Hematopoietic multipotent progenitor cell (in vitro differentiated cells): ENCODE results near the gene KLF9. TPM values are rescaled to one million over a fixed set of nuclear protein-coding genes. Genes with fewer than 3 reads are reported as not detected.

Experiments used
- DNase-seq, 3 donors: peaks; one replicate each; pipeline ENCODE4 v3.0.0-alpha.2; 2011 to 2015; ENCODE audit warnings: low read depth in 2 of 3, low spot score in 2 of 3
- total RNA-seq: library from RNA; depleted of rRNA; stranded (reverse); fragments of >200 nt; gene quantifications from one replicate; pipeline ENCODE4 v1.2.3, GENCODE V29; 2012

The KLF9 gene
- total RNA-seq, 1 donor = 44.4 TPM

DNA sequence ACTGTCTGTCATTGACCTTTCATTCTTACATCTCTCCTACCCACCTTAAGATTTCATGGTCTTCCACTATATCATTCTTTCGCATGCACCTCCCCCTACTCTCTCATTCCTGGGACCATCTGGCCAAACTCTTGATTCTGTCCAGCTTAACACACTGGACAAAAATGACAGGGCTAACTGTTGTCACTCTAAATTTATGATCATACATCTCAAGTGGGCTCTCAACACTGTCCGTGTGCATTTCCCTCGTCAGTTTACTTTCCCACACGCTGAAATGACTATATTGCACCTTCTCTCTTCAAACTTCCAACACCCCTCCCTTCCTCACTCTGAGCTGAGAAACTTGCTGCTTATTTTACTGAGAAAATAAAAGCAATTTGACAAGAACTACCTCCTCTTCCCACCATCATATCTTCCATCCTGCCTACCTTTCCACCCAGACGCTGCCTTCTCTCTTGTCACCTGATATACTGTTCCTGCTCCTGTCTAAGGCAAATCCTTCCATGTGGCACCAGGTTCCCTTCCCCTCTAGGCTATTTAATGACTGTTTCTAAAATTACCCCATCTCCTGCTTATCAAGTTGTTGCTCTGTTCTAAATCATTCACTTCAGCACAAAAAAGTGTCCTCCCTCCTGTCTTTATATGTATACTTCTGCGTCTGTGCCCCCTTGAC is 8.1 kb upstream of the KLF9 start:
- no peak for DNase-seq

DNA sequence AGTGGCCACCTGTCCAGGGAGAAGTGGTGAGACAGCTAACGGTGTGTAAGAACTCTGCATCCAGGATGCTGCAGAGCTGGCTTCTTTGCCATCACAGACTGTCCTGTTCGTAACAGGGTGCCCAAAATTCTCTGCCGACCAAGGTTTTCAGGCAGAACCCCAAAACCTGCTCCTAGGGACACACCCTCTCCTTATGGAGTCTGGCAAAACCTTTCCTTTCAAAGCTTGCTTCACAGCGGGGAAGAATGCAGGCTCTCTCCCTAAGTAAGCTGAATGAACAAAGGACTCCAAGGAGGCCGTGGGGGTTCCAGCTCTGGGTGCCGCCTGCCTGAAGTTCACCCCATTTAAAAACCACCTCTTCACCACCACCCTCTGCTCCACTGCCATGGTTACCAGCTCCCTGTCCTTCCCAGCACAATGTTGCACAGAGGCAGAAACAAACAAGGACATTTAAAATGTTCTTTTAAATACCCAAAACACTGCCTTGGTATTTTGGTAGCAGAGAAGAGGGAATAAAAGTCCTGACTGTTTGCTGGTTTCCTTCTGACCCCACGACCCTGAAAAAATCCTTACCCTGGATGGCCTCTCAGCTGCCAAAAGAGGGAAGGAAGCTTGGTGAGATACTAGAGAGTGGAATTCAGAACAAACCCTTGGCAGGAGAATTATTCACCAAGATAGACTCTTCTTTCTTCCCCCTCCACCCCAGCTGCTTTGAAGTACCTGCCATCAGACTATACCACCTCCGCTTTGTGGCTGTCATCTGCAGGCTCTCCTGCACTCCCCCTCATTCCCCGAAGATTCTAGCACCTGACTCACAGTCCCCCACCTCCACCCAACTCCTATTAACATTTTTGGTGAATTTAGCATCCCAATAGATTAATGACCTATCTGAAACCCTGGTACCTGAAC is 7.1 kb upstream of the KLF9 start:
- peak in 1 of 3 donors; percentile 14 for DNase-seq

DNA sequence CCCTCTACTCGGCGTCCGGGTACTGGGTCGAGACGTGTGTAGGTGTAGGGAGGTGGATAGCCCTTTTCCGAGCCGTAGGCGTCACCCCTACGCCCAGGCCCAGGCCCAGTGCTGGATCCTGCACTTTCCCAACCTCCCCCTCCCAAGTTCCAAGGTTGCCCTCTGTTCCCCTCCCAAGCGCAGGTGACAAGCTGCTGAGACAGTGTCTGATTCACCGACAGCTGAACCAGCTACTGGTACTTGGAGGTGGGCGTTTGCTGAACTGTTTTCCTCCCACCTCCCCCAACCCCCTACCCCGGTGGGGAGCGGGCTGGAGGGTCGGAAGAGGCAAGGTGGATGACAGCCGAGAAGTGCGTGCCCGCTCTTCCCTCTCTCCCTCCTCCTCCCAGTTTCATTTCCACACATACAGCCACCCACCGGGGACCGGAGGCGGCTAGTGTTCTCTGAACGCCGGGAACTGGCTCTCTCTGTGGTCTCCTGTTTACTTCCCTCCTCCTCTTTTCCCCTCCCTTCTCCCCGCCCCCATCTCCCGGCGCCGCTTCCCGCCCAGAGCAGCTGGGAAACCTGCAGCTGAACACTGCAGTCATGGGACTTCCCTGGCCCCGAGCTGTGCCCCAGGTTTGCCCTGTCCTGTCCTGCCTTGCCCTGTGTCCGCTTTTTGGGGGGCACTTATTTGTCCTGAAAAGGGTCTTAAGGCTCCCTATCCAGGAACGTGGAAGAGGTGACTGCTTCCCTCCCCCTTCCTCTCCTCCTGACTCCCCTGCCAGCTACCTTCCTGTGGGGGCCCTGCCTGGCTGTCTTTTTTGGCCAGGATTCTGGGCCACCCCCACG is 6.2 kb upstream of the KLF9 start:
- no peak for DNase-seq

DNA sequence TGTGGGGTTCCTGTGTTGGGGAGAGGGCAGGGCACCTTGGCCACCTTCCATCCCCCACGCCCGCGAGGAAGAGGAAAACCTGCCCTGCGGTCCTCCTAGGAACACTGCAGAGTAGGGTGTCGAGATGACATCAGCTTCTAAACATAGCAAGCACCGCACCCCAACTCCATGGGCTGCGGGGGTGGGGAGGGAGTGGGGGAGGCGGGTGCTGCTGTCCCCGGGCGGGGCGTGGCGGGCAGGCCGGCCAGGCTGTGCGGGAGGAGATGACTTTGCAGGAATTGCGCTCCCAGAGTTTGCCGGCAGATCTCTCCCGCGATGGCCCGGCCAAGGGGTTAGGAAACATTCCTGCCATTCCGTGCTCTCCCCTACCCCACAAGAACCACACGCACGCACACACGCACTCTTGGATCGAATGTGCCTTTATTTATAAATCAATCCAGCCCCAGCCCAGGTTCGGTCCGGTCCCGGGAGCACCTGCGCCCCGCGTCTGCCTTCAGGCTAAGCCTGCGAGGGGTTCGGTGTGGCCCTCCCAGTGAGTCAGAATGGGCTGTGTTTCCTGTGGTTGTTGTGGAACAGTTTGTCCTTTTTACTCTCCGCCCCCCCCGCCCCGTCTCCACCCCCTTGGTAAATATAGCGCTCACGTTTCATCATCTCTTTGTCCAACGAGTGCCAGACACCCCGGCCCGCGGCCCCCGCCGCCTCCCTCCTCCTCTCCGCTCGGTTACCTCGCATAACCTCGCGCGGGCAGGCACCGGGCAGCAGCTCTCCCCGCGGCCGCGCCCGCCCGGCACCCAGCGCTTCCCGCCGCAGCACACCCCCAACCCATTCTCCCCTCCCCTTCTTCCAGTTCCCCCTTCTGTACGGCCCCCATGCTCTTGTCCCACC is 5.3 kb upstream of the KLF9 start:
- DNase-seq = peak in 2 of 3 donors; percentile 94 to 96

DNA sequence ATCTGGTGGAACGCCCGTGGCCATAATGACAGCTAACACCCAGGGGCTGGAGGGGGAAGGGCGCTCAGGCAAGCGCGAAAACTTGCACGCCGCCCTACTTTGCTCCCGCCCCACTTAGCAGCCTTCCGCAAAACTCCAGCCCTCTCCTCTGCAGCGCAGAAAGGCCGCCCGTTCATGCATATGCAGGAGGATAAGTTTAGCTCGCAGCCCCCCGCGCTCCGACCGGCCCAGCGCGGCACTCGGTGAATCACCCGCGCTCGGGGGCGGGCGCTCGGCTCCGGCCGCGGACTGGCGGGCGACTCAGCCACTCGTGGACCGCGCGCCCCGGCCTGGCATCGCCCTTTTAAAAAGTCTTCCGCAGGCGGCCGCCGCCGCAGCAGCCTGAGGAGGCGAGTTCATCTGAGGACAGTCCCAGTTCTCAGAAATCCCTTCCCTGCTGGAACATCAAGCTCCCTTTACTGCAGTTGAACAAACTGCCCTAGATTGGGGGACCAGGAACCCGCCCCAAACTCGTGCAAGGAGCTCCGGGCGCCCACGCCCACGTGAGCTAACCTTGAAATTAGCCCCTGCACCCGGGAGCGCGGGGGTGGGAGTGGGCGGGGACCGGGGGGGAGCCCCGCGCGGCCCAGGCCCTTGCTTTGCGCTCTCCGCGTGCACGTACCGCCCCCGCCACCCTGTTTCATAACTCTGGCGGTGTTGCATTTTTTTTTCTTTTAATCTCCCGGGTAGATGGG is 4.5 kb upstream of the KLF9 start:
- peak in 2 of 3 donors; percentile 95 for DNase-seq

DNA sequence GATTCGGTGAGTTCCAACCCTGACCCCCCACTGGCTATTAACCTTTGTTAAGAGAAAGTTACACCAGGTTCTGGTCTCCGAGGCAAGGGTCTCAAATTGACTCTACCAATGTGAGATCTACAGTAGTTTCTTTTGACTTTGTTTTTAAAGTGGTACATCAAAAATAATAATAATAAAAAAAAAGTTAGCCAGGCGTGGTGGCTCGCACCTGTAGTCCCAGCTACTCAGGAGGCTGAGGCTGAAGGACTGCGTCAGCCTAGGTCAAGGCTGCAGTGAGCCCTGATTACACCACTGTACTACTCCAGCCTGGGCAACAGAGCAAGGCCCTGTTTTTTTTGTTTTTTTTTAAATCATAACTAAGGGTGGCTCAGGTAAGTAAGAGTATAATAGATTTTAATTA is 1.0 kb upstream of the KLF9 start:
- DNase-seq = no peak

DNA sequence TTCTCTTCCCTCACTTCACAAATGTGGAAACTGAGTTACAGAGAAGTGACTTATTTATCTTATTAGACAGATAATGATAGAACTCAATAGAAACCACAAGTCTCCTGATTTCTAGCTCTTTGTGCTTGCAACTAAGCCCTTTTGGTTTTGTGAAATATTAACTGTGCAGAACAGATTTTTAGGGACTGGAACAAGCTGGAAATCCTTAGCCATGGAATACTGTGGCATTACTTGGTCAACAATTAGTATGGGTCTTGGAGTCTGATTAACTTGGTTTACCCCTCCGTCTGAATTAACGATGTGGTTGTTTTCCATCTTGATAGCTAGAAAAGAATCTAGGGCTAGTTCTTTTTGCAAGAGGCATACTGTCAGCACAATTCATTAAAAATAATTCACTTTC is 584 bp upstream of the KLF9 start:
- DNase-seq = no peak

DNA sequence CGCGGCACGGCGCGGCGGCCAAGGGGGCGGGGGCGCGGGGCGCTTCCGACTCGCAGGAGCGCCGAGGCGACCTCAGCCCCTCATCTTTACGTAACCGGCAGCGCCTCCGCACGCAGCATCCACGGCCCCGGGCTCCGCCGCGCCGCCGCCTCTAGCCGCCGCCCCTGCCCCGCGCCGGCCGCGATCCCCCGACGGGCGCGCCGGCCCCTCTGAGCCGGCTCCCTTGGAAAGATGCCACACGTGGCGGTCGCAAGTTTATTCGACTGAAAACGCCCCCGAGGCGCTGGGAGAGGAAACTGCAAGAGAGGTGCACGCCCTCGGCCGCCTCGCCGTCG is 1.0 kb downstream of the KLF9 start:
- peak in 2 of 3 donors; percentile 78 to 85 for DNase-seq

DNA sequence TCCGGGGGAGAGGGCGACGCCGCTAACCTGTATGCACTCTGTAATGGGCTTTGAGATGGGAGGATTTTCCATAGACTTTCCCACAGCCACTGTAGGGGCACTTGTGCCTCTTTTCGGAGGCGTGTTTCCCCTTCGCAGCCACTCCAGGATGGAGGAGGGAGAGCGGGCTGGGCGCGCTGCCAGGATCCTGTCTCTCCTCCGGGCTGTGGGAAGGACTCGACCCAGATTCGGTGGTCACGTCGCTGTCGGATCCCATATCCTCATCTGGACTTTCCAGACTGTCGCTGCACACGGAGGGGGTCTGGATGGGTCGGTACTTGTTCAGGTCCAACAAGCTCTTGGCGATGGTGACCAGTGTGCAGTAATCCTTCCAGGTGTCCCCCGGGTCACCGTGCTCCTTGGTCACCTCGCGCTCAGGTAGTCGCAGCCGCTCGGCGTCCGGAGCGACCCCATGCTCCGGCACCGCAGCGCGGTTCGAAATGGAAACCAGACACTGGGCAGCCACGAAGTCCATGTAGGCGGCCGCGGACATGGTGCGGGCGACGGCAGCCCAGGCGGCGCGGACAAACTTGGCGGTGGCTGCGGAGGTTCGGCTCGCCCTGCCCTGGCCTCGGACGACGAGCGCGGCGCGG is 1.5 kb downstream of the KLF9 start:
- DNase-seq = no peak

DNA sequence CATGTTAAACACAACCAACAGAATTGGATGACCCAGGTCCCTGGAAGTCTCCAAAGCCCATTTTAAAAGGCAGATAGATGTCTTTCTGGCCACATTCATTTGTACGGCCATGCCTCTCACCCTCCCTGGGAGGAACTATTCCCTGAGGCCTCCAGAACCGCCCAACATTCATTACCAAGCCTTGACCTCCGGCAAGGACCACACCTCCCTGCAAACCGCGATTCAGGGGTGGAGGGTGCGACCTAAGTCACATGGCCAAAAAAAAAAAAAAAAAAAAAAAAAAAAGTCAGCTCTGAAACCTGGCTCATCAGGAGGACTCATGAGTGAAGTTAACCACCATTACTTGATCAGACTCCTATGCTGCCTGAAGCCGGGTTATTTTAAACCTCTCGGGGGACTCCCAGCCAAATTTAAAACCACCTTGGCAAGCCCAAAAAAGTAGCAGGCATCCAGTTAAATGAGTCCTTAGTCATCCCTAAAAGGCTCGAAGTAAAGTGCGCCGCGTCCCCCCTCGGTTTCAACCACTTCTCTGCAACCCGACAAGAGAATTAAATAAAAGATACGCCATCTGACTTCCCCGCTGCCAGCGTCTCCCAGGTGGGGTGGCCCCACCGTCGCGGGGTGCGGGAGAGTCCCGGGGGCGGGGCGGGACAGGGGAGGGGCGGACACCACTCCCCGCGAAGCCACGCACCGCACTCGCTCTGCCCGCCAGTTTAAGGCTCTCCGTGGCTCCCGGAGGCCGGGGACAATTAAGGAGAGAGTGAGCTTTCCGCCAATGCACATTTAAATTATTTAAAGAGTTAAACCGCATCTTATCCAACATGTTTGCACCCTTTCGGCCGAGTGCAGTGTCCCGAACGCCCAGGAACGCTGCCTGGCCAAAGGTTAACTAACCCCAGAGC is 2.3 kb downstream of the KLF9 start:
- peak in 2 of 3 donors; percentile 33 to 54 for DNase-seq

DNA sequence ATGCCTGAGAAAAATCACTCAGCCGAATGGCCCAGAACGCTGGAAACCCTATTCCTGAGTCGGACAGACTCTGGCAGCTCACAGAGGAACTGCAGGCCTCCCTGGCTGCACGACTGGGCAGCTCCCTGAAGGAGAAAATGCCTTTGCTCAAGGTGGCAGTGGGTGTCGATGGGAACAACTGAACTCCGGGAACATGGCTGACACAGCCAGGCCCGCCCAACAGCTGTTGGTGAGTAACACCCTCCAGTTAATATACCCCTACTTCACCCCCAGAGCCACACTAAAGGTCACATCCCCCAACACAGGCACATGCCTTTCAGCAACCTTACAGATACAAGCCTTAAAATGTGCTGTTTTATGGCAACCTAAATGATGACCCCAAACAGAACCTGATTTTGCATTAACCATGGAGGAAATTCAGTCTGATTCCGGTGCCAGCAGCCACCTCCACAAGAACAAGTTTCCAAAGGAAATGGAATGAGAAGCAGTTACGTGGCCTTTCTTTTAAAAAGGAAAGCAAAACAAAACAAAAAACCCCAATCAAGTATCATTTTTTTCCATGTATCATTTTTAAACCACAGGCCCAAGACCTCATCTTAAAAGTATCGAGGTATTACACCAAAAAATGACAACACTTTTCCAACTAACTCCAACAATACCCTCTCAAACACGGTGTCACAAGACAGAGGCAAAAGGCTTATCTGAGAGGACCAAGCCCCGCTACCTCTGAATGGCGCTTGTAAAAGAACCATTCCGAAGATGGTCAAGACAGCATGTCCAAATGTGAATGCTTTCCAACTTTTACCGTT is 3.1 kb downstream of the KLF9 start:
- DNase-seq = peak in 2 of 3 donors; percentile 22 to 55

DNA sequence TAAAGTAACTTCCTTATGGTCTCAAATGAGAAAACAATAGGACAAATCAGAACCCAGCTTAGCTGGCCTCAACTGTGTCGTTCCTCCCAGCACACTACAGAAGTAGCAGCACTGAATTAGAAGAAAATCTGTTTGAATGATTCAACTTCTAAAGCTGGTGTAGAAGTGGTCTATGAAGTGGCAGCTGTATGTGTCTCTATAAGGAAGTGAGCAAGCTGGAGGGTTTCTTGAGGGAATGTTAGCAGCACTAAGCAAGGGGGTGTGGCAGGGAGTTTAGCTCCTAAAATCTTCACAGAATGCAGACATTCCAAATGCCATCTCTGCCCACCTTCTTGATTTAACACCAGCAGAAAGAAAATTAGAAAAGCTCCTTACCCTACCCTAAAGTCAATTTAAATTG is 4.1 kb downstream of the KLF9 start:
- no peak for DNase-seq

DNA sequence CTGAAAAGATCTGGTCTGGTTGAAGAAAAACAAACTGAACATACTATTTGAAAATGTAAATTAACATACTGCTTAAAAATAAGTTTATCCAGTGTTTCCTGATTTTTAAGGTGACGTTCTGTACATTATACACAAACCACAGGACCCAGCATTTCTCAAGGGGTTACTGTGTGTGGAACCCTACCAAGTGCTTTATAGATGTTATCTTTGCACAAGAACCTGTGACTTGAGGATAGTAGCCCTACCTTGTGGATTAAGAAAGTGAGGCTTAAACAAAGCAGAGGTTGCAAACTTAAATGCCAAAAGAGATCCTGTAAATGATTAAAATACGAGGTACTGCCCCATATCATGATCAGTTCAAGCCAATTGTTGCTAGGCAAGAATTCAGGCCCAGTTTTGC is 4.7 kb downstream of the KLF9 start:
- DNase-seq = no peak

DNA sequence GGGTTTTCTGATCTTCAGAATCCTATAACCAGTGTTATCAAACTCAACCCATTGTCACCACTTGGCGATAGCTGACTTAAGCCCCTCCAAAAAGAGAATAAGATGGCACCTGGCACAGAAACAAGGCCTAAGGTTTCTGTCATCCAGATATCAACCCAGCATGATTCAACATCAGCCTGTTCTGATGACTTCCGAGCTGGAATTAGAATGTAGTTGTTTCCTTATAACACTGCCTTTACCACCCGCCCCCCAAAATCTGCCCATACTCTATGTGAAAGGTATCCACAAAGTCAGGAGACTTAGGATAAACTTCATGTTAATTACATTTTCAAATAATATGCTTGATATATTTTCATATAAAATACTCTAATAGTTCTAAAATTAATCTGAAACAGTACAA is 5.2 kb downstream of the KLF9 start:
- no peak for DNase-seq

DNA sequence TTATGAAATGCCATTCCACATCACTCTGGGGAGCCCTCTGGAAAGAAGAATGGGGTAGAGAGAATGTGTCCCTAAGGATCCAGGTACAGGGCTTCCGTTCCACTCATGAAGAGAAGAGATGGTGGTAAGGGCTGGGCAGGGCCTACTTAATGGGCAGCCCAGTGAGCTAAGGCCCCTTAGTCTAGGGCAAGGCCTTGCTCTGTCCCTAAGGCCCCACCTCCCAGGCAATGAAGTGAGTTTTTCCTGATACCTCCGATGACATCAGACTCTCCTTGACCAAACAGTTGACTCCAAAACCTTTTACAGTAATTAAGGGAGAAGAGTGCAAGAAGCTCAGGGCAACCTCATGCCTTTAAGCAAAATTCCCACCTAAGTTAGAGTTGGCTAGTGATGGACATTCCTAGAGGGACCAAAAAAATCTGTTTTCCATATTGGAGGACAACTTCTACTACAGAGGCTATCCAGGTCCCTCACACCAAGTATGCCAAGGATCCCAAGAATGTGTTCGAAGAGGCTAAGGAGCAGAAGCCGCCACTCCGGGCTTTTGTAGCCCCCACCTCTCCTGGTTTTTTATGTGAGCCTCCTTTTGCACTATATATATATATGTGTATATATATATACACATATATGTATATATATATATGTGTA is 5.9 kb downstream of the KLF9 start:
- DNase-seq = no peak

DNA sequence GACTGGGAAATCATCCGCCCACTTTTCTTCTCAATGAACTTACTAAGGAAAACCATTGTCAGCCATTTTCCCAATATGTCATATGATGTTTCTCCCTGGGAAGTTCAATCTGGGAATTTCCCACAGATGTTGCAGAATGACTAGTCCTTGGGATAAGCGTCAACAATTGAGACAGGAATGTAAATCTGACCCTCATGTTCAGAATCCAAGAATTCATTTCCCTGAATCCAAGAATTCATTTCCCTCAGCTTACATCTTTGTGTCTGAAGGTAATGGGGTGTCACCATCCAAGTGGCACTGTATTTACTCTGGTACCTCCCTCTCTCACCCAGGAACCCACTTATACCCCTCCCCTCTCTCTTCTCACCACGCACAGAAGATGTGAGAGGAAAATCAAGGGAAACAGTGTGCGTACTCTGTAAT is 7.4 kb downstream of the KLF9 start:
- DNase-seq = no peak

DNA sequence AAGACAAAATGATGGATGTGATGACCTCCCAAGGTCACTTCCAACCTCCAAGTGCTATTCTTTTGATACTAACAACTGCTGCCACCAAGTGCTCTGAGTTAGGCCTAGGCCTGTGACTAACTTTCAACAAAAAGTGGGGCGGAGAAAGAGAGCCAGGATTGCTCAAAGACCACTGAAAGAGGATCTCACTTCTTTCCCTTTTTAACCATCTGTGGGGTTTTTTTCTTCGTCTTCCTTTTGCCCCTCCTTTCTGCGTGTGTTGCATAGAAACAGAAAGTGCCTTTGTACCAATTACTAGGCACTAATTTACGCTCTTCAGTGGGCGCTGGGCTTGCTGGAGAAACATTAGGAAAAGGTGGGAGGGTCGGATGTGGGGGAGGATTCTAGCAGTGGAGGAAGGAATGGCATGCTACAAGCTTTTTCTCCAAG is 8.0 kb downstream of the KLF9 start:
- peak in 2 of 3 donors; percentile 68 to 80 for DNase-seq
